ENCODE measurements around the gene ATOH8.

ATOH8 gene

DNA sequence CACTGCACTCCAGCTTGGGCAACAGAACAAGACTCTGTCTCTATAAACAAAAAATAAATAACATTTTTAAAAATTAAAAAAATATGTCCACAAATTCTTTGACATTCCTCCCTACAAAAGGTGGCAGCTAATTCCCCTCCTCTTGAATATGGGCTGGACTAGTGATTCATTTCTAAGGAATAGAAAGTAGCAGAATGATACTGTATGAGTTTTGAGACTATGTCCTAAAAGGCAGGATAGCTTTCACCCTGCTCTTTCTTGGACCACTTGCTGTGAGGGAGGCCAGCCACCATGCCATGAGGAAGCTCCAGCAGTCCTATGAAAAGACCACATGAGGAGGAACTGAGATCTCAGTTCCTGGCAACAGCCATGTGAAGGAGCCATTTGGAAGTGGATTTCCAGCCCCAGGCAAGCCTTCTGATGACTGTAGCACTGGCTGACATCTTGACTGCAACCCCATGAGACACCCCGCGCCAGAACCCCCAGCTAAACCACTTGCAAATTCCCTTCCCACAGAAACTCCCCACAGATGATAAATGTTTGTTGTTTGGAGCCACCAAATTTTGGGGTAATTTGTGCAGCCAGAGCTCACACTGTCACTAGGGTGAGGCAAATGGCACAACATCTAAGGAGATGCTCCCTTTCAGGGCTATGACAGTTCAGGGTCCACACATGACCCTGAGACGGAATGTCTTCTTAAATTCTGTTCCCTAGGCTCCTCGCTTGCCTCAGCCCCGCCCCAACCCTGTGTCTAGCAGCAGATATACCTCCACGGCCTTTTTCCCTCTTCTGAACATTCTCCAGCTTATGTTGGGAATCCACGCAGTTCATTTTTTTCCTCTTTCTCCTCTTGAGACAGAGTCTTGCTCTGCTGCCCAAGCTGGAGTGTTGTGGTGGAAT, 17.1 kb upstream of the ATOH8 start:
- DNase-seq = no peak

DNA sequence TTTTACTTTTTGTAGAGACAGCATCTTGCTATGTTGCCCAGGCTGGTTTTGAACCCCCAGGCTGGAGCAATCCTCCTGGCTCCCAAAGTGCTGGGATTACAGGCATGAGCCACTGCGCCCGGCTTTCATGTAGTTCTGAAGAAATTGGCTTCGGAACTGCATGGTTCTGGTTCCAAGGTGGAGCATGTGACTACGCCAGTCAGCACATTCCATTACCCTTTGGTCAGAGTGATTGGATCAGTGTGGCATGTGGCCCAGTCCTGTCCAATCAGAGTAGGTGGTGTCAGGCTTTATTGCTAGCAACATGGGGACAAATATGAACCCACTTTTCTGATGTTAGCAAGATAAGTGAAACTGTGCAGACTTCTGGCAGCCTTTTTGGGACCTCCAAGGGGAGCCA, 16.3 kb upstream of the ATOH8 start:
- no peak for DNase-seq

DNA sequence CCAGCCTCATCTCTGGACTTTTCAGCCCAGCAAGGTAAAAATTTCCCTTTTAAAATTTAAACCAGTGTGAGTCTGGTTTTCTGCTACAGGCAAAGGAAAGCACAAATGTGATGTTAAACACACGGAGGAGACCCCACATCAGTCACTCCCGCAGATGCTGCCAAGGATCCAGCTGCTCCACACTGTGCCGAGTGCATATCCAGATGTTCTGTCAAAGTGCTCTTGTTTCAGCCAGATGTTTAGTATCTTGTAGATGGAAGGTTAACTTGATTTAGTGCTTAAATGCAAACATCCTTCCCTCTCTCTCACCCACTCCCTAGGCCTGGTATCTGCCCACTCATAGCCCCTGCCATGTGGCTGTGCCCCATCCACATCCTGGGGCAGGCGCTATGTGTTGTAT, 15.8 kb upstream of the ATOH8 start:
- no peak for DNase-seq

DNA sequence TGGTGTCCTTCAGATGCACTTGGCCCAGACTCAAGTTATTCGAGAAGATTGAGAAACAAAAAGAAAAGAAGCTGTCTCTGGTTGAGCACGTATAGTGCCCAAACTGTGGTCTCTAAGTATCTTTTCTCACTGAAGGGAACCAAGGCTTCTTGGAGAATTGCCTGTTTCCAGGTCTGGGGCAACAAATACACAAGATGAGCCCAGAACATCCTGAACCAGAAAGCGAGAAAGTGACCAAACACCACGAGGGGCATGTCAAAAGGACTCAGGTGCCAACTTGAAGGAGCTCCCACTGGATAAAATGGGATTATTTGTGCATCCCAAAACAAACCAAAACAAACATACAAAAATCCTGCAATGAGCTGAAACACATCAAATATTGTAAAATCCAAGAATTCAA, 13.6 kb upstream of the ATOH8 start:
- no peak for DNase-seq

DNA sequence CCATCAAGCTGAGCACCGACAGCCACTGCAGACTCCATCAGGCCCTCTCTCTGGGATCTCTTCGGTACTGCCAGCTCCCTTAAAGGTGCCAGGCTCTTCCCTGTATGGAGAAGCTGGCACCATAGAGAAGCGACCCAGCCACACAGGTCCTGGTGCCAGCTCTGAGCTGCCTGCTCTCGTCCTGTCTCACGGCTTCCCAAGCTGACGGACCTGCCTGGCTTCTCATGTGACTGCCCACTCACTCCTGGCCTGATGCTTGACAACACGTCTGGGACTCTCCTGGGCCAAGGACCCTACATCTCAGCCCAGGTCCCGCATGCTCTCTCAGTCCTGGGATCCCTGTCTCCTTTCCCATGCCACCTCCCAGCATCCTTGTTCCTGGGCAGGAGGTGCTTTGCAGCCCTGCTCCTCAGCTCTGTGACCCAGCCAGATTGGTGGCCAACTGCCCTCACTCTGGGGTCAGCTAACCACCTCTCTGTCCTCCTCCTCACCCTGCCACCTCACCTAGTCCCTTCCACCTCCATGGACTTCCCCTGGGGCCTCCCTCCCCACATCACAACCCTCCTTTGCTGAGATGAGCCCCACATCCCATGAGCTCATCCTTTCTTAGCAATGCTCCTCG, 12.5 kb upstream of the ATOH8 start:
- no peak for DNase-seq

DNA sequence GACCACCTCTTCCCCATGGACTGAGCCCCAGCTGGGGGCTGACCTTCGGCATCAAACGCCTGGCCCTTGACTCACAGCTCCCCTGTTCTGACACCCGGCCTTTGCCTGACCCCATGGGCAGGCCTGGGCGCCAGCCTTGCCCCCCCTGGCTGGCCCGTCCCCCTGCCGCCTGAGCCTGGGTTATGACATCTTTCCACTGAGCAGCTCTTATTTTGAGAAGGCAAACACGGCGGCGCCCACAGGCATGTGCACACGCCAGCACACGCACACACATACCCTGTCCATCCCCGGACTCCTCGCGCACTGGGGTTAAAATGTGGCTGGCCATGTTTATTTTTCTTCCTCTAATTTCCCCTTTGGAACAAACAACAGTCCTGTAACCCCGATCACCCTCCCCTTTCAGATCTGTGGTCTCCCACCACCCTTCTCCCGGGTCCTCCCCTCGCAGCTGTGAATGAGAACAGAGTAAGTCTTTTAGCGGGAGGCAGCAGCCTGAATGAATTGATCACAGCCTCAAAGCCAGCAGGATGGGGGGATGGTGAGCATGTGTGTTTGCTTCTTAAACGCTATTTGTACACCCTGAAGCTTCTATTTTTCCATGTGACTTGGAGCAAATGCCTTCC, 11.8 kb upstream of the ATOH8 start:
- no peak for DNase-seq

DNA sequence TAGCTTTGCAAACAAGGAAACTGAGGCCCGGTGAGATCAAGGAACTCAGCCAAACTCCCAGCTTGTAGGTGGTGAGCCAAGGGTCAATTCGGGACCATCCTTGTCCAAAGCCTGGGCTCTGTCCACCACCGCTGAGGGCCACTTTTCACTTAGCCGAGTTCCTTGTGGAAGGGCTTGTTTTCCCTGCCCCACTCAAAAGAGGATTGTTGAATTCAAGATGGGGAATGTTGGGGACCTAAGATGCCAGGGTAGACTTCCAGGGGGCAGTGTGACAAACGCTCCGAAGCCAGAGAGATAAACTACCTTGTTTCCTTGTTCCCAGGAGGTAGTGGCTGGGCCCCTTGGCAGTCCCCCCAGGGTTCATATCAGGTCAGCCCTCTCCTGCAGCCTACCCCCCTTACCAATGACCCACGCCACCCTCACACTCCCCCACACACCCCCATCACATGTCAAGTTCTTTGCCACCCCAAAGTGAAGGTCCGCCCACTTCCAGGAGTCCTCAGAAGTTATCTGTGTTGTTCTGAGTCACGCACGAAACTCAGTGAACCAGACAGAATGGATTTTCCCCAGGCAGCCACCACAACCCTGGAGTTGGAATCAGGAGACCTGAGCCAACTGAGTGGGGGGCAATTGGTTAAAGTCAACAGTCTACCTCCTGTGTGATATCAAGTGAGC, 10.3 kb upstream of the ATOH8 start:
- no peak for DNase-seq

DNA sequence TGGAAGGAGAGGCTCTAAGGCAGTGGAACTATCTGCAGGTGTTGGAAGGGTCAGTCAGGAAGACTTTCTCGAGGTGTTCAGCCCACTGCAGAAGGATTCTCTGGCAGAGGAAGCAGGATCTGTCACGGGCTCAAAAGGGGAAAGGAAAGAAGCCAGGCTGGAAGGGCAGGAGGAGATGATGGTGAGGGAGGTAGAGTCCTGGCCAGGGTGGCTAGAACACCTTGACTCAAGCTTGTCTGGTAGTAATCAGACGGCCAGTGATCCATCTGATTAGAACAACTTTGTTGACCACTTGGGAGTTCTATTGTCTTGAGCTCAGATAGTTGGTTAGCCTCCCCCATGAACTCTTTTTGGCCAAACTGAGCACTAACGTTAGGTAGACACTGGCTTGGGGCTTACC, 9.7 kb upstream of the ATOH8 start:
- DNase-seq = no peak

DNA sequence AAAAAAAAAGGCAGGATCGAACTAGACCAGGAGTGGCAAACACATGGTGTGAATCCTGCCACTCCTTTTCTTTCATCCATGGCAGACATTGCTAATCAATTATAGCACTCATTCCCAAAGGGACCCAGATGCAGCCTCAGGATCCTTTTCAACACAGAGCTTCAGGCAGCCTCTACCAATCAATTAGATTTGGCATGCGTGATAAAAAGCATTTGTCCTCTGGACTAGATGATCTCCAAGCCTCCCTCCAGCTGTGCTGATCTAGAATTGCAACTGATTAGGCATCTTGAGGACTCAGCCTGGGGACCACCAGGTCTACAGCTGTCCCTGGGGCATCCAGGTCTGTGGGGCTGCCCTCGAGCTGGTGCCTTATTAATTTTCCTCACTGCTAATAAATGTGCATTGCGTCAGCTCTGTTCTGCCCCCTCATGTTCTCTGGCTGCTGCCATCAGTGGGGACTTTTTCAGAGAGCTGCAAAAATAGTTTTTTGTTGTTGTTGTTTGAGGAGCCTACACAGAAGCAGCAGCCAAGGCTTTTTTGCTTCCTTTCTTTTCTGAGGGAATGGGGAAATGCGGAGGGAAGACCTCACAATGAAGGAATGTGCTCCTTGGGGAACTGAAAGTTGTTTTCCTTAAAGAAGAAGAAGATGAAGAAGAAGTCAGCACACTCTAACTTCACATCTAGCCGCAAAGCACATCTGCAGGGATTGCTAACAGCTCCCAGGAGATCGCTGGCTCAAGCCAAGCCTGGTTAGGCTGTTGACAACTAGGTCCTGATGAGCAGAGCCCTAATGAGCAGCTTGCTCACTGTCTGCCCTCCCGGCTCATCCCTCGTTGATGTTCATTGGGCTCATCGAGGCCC, 8.8 kb upstream of the ATOH8 start:
- DNase-seq = no peak

DNA sequence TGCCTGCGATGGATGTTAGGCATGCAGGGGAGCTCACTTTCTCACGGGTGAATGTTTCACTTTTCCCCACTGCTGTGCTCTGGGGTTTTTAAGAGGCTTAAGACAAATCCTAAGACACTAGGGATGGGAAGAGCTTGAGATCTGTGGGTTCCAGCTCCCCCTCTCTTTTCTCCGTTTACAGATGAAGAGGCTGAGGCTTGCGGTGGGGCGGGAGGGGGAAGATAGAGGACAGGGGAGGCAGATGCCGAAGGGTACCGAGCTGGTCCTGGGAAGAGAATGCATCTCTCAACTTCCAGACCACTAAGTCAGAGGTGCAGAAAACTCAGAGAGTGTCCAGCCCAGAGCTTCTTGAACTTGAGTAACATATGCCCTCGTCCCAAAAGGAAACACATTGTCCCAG, 8.2 kb upstream of the ATOH8 start:
- no peak for DNase-seq

DNA sequence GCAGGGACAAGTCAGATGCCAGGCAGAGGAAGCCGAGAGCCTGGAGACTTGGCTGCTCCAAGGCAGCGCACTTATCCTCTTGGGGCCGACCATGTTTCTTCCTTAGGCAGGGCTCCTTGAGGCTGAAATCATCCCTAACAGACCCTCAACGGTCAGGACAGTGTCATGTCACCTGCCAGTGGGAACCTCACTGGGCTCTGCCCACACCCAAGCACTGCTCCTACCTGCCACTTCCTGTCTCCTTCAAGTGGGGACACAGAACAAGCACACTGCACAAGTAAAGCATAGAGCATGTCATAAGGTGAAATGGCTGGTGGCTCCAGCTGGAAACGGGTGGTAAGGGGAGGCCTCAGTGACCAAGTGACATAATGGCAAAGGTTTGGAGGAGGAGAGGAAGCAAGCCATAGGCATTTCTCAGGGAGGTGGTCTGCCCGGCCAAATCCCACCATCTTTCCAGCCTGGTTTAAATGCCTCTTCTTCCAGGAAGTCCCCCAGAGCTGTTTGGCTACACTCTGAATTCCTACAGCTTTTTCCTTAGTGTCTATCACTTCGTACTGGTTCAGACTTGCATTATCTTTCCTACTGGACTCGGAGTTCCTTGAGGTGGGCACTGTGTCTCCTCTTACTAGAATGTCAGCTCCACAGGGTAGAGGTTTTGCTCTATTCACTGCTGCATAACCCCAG, 7.3 kb upstream of the ATOH8 start:
- no peak for DNase-seq

DNA sequence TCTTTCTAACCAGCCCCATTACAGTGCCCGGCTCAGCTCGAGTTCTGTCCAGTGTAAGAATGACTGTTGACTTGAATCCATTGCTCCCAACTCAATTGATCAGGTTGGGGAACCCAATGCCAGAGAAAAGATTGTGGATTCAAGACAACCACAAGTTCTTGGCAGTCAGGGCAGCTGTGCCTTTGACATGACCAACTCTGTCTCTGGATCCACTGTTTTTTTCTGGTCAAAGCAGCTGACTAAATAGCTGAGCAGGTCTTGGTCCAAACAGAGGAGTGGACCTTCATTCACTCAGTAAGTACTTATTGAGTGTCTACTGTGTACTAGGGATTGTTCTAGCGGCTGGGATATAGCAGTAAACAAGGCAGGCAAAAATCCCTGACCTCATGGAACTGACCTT, 6.3 kb upstream of the ATOH8 start:
- DNase-seq = no peak

DNA sequence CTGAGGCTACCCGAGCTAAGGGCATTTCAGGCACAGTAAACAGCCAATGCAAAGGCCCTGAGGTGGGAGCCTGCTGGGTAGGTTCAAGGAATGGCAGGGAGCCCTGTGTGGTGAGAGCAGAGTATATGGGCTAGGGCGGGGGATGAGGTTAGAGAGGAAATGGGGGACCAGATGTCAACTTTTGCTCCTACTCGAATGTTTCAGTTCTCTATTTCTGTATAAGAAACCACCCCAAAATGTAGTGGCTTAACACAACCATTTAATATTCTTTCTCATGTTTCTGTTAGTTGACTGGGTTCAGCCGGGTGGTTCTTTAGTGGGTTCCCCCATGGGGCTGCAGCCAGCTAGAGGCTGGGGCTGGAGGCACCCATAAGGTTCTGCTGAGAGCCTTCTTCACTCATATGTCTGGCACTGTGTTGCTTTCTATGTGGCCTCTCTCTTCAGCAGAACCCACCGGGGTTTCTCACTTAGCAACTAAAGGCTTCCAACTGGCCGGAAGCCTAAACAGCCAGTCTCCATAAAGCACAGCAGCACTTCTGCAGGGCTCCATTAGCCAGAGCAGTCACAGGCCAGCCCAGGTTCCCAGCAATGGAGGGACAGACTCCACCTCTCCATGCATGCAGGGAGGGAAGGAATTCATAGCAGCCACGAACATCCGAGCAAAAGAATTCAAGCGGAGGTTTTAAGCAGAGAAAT, 5.6 kb upstream of the ATOH8 start:
- no peak for DNase-seq

DNA sequence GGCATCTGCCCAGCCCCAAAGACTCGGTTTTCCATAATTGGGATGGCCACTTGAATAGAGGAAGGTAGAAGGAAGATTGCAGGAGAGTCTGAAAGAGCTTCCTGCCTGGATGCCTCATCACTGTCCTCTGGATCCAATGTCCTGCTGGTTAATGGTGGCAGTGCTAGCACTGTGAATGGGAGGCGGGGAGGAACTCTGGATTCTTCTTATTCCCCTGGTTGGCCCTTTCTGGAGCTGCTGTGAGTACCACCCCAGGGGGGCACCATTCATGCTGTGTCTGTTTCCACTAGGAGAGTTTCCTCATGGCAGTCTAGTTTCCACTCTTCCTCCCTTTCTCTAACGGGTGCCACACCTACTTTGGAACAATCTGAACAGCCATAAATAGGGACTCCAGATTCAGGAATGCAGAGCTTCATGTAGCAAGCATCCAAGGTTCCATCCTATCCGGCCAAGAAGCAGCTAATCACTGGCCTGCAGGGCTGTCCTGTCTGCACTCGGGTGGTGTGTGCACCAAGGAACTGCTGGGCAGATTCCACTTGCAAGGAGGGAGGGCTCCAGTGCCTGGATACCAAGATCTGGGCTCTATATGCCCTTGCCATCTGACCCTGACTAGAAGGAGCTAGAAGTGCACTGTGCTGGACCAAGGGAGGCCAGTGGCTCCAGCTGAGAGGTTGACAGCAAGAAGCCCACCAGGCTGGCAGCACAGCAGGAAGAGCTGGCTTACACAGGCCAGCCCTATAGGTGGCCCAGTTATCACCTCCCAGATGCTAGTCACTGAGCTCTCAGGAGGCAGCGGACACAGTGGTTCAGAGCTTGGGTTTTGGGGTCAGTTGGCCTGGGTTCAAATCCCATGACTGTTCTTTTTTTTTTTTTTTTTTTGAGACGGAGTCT, 4.6 kb upstream of the ATOH8 start:
- no peak for DNase-seq

DNA sequence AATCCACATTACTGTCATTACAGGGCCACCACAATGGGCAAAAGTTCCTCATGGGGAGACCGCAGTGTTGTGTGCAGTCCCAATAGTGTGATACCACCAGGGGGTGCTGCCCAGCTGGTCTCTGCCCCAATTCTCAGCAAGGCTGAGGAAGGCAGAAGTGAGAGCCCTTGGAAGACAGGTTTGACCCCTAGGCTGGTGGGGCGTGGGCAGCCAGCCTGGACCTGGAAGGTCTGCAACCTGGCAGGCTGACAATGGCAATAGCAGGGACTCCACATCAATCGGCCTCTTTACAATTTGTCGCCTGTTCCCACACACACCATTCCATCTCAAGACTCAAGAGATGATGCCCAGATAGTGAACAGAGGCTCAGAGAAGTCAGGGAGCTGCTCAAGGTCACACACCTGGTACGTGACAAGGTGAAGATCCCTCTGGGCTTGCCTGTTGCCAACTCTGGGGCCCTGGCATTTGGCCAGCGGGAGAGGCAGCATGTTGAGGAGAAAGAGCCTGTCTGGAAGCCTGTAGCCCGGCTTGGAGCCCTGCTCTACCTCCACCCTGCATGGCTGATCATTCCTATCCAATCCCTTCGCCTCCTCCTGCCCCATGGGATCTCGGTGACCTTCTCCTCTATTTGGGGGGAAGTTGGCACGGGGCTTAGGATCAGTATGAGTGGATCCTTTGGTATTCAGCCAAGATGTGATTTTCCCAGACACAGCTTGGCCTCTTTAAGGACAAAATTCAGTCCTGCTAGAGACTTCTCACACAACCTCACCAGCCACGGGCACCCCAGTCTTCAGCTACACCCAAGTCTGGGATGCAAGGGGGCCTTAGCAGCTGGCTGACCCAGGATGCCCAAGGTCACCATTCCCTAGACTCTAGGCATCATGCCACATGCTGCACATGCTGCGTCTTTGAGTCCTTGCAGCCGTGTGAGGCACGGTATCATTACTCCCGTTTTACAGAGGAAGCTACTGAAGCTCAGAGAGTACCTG, 2.9 kb upstream of the ATOH8 start:
- DNase-seq = peak in 4 of 5 experiments; percentile 19 to 44 (median 34)

DNA sequence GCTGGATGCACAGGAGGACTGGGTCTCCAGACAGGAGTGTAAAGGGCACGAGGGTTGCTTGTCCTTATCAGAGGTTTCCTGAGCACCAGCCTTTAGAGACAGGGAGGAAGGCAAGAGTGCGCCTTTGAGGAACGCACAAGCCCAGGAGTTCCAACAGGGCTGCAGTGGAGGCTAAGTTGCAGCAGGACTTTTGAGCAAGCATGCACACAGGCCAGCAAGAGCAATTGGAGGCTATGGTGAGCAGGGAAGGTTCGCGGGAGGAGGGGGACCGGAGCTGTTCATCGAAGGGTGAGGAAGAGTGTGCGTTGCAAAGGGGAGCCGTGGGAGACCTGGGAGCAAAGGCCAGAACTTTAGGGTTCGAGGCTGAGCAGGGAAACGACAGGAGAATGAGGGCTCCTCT, 2.2 kb upstream of the ATOH8 start:
- no peak for DNase-seq

DNA sequence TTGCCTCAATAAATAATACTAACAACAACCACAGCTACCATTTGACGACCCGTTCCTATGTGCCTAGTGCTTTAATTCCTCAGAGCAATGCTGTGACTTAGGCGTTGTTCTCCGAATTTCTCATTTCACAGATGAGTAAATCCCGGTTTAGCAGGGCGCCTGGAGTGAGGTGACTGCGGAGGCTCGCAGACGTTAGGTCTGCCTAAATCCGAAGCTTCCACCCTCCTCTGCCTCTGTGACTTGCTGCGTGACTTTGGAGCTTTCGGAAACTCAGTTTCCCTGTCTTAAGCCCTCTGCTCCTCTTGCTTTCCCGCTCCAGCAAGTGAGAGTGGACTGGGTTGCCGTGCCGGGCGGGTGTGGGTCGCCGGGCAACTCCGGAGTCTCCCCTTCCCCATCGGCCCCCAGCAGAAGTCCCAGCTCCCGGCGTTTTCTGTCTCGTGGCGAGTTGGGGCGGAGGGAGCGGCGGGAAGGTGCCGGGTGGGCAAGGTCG, 711 bp upstream of the ATOH8 start:
- DNase-seq = no peak

DNA sequence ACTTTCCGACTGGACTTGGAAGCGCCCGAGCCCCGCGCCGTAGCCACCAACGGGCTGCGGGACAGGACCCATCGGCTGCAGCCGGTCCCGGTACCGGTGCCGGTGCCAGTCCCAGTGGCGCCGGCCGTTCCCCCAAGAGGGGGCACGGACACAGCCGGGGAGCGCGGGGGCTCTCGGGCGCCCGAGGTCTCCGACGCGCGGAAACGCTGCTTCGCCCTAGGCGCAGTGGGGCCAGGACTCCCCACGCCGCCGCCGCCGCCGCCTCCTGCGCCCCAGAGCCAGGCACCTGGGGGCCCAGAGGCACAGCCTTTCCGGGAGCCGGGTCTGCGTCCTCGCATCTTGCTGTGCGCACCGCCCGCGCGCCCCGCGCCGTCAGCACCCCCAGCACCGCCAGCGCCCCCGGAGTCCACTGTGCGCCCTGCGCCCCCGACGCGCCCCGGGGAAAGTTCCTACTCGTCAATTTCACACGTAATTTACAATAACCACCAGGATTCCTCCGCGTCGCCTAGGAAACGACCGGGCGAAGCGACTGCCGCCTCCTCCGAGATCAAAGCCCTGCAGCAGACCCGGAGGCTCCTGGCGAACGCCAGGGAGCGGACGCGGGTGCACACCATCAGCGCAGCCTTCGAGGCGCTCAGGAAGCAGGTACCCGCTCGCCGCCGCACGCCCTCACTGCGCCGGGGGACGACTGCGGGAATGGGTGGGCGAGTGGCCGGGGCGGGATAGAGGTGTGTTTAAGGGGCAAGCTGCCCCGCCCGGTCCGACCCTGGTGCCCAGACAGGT, 713 bp downstream of the ATOH8 start:
- peak in 2 of 5 experiments; percentile 35 to 36 for DNase-seq

All from T-helper 2 cell (primary cell).